IMR-90 (cell line): ENCODE measurements around the gene UGT1A7. TPM values are rescaled to one million over a fixed set of nuclear protein-coding genes. Genes with fewer than 3 reads are reported as not detected.

ENCODE experiments used
- ATAC-seq: fragments of 200-7000 bp; cut with Tn5 transposase; 2 replicates; pipeline ENCODE4 v1.9.1; 2020; ENCODE audit warnings: low read depth, mild to moderate bottlenecking, moderate library complexity
- BruUV-seq: library from RNA; stranded (reverse); fragments of 400-500 nt; replicated peaks from 2 replicates; lab custom pipeline; 2021; lab: Mats Ljungman, UMichigan
- CTCF ChIA-PET: fragments of 300-600 bp; formaldehyde crosslinking; extraction: SDS; loops from one replicate; lab custom pipeline; 2021; ENCODE audit warnings: antibody characterized with exemption; lab: Yijun Ruan, JAX
- POLR2A ChIA-PET: fragments of 300-600 bp; sonication (Branson Sonifier 250); formaldehyde crosslinking; loops from one replicate; lab custom pipeline; 2022; ENCODE audit warnings: antibody characterized with exemption; ENCODE audit not compliant: unreplicated experiment; lab: Charles Lee
- DNase-seq: peaks from one replicate; pipeline ENCODE4 v3.0.0; 2013
- H2AFZ ChIP-seq: replicated peaks from 2 replicates; pipeline ENCODE3; 2013; ENCODE audit warnings: low read length, mild to moderate bottlenecking; ENCODE audit not compliant: poor library complexity
- H2AK5ac ChIP-seq: 2 replicates; pipeline ENCODE4 v1.6.1; 2013; ENCODE audit warnings: low read depth, low read length, inconsistent platforms
- H2AK9ac ChIP-seq: replicated peaks from 2 replicates; pipeline ENCODE3; 2013; ENCODE audit warnings: mild to moderate bottlenecking, low read depth, low read length, moderate library complexity; ENCODE audit not compliant: poor library complexity
- H2BK120ac ChIP-seq: 2 replicates; pipeline ENCODE4 v1.6.1; 2013; ENCODE audit warnings: low read depth, low read length, inconsistent platforms
- H2BK15ac ChIP-seq: 3 replicates; pipeline ENCODE4 v1.6.1; 2013; ENCODE audit warnings: low read depth, low read length, inconsistent platforms
- H2BK20ac ChIP-seq: 2 replicates; pipeline ENCODE4 v1.6.1; 2013; ENCODE audit warnings: low read depth, mild to moderate bottlenecking, inconsistent platforms, low read length, moderate library complexity
- H2BK5ac ChIP-seq: 2 replicates; pipeline ENCODE4 v1.6.1; 2013; ENCODE audit warnings: mild to moderate bottlenecking, low read depth, low read length, inconsistent platforms; ENCODE audit not compliant: poor library complexity, severe bottlenecking
- H3K14ac ChIP-seq: replicated peaks from 2 replicates; pipeline ENCODE4 v1.6.1; 2013; ENCODE audit warnings: low read depth, low read length, inconsistent platforms
- H3K18ac ChIP-seq: 2 replicates; pipeline ENCODE4 v1.6.1; 2013; ENCODE audit warnings: low read depth, low read length, control low read depth
- H3K23ac ChIP-seq: 2 replicates; pipeline ENCODE4 v1.6.1; 2013; ENCODE audit warnings: low read depth, low read length, inconsistent platforms
- H3K27ac ChIP-seq: 2 replicates; pipeline ENCODE4 v1.5.1; 2013; ENCODE audit warnings: mild to moderate bottlenecking, control low read depth, low read length; ENCODE audit not compliant: insufficient read depth
- H3K27me3 ChIP-seq: 2 replicates; pipeline ENCODE4 v1.6.1; 2013; ENCODE audit warnings: low read length; ENCODE audit not compliant: control insufficient read depth, insufficient read depth
- H3K36me3 ChIP-seq: 2 replicates; pipeline ENCODE4 v1.6.1; 2013; ENCODE audit warnings: low read length, mixed read lengths; ENCODE audit not compliant: control insufficient read depth, insufficient read depth
- H3K4ac ChIP-seq: 2 replicates; pipeline ENCODE4 v1.6.1; 2013; ENCODE audit warnings: low read depth, low read length, inconsistent platforms
- H3K4me1 ChIP-seq: 2 replicates; pipeline ENCODE4 v1.6.1; 2013; ENCODE audit warnings: low read length, mixed read lengths; ENCODE audit not compliant: control insufficient read depth, insufficient read depth
- H3K4me2 ChIP-seq: 2 replicates; pipeline ENCODE4 v1.6.1; 2013; ENCODE audit warnings: low read depth, mild to moderate bottlenecking, control low read depth, low read length, moderate library complexity
- H3K4me3 ChIP-seq: 2 replicates; pipeline ENCODE4 v1.5.1; 2013; ENCODE audit warnings: low read depth, mild to moderate bottlenecking, control low read depth, low read length, moderate library complexity; ENCODE audit not compliant: insufficient read depth
- H3K56ac ChIP-seq: 2 replicates; pipeline ENCODE4 v1.6.1; 2013; ENCODE audit warnings: low read length, inconsistent platforms; ENCODE audit not compliant: insufficient read depth; ENCODE audit errors: extremely low read depth
- H3K79me1 ChIP-seq, 2 experiments: 2 replicates each; pipeline ENCODE4 v1.6.1; 2013; ENCODE audit warnings: low read length in 2 of 2, inconsistent platforms in 1 of 2, low read depth in 1 of 2
- H3K9ac ChIP-seq: 2 replicates; pipeline ENCODE4 v1.6.1; 2013; ENCODE audit warnings: low read depth, low read length, control low read depth
- H3K9me1 ChIP-seq: 2 replicates; pipeline ENCODE4 v1.6.1; 2013; ENCODE audit warnings: low read length, inconsistent platforms; ENCODE audit not compliant: insufficient read depth
- H3K9me3 ChIP-seq: 2 replicates; pipeline ENCODE4 v1.6.1; 2013; ENCODE audit warnings: low read length; ENCODE audit not compliant: control insufficient read depth, insufficient read depth
- H4K20me1 ChIP-seq: 2 replicates; pipeline ENCODE4 v1.6.1; 2013; ENCODE audit warnings: low read length, inconsistent platforms; ENCODE audit not compliant: insufficient read depth
- H4K5ac ChIP-seq: 2 replicates; pipeline ENCODE4 v1.6.1; 2013; ENCODE audit warnings: mild to moderate bottlenecking, low read depth, low read length, control low read depth
- H4K8ac ChIP-seq, 2 experiments: 2 replicates each; pipeline ENCODE4 v1.6.1; 2013; ENCODE audit warnings: low read depth in 2 of 2, low read length in 2 of 2, control low read depth in 1 of 2, inconsistent platforms in 1 of 2
- H4K91ac ChIP-seq: 2 replicates; pipeline ENCODE4 v1.6.1; 2013; ENCODE audit warnings: low read depth, low read length, inconsistent platforms; ENCODE audit not compliant: insufficient read depth
- BHLHE40 ChIP-seq: fragments of 150-350 bp; IDR thresholded peaks from 2 replicates; pipeline ENCODE4 v1.6.1; 2016; ENCODE audit warnings: mild to moderate bottlenecking, low read depth, low read length
- CEBPB ChIP-seq: IDR thresholded peaks from 2 replicates; pipeline ENCODE4 v1.6.1; 2012; ENCODE audit warnings: low read depth, low read length, improper control_type of control experiment
- CHD1 ChIP-seq: IDR thresholded peaks from 2 replicates; pipeline ENCODE4 v1.6.1; 2012; ENCODE audit warnings: low read depth, low read length, improper control_type of control experiment
- CTCF ChIP-seq: conservative IDR thresholded peaks from 2 replicates; pipeline ENCODE4 v1.5.1; 2012; ENCODE audit warnings: mild to moderate bottlenecking, low read depth, low read length, improper control_type of control experiment
- ELK1 ChIP-seq: fragments of 150-350 bp; IDR thresholded peaks from 2 replicates; pipeline ENCODE4 v1.6.1; 2016; ENCODE audit warnings: low read depth, mild to moderate bottlenecking, low read length, moderate library complexity, borderline replicate concordance
- FOS ChIP-seq: fragments of 150-350 bp; IDR thresholded peaks from 2 replicates; pipeline ENCODE4 v1.6.1; 2016; ENCODE audit warnings: low read depth, low read length
- MAFK ChIP-seq: IDR thresholded peaks from 2 replicates; pipeline ENCODE4 v1.6.1; 2012; ENCODE audit warnings: low read depth, low read length, improper control_type of control experiment
- MAZ ChIP-seq: IDR thresholded peaks from 2 replicates; pipeline ENCODE4 v1.6.1; 2012; ENCODE audit warnings: low read depth, mild to moderate bottlenecking, low read length, improper control_type of control experiment, moderate library complexity, borderline replicate concordance
- MXI1 ChIP-seq: IDR thresholded peaks from 2 replicates; pipeline ENCODE4 v1.6.1; 2012; ENCODE audit warnings: low read depth, mild to moderate bottlenecking, low read length, moderate library complexity, borderline replicate concordance
- NFE2L2 ChIP-seq: fragments of 150-350 bp; IDR thresholded peaks from 2 replicates; pipeline ENCODE4 v1.6.1; 2016; ENCODE audit warnings: low read depth, mild to moderate bottlenecking, low read length
- POLR2A ChIP-seq: IDR thresholded peaks from 2 replicates; pipeline ENCODE4 v1.6.1; 2012; ENCODE audit warnings: mild to moderate bottlenecking, low read depth, low read length
- RCOR1 ChIP-seq: IDR thresholded peaks from 2 replicates; pipeline ENCODE4 v1.6.1; 2012; ENCODE audit warnings: mild to moderate bottlenecking, low read length, improper control_type of control experiment; ENCODE audit not compliant: insufficient replicate concordance
- RFX5 ChIP-seq: IDR thresholded peaks from 2 replicates; pipeline ENCODE4 v1.8.0; 2012; ENCODE audit warnings: low read depth, mild to moderate bottlenecking, low read length, moderate library complexity
- USF2 ChIP-seq: fragments of 150-350 bp; IDR thresholded peaks from 2 replicates; pipeline ENCODE4 v1.6.1; 2017; ENCODE audit warnings: mild to moderate bottlenecking, antibody characterized with exemption, low read length, low read depth
- WGBS, 2 experiments: methylation state at CpG; one replicate each; pipeline versions ENCODE4 v1.1.5 to v1.1.7; 2013; ENCODE audit warnings: missing lambda C conversion rate in 2 of 2; ENCODE audit not compliant: insufficient read length in 1 of 2; ENCODE audit errors: extremely low coverage in 2 of 2; 5-methylcytosine and 5-hydroxymethylcytosine counted together
- dilution Hi-C: fragments of 300-500 bp; cut with HindIII; formaldehyde crosslinking; loops from one replicate; pipeline ENCODE4 v1.14.3; 2018; ENCODE audit warnings: low sequenced_read_pairs; ENCODE audit not compliant: unreplicated experiment
- in situ Hi-C: fragments of 300-500 bp; cut with MboI; formaldehyde crosslinking; loops from 3 replicates; pipeline ENCODE4 v1.14.3; 2019; ENCODE audit warnings: low sequenced_read_pairs, inconsistent platforms, mixed read lengths
- intact Hi-C: fragments of 100-400 bp; cut with micrococcal nuclease; formaldehyde crosslinking; loops from 2 replicates; pipeline ENCODE4 v1.10.0; 2022
- polyA plus RNA-seq, 3 experiments: library from polyadenylated mRNA; depleted of rRNA; stranded (reverse); fragments of >200 nt; gene quantifications; 2 replicates each; pipeline ENCODE4 v1.2.3, GENCODE V29; 2012; ENCODE audit warnings: low replicate concordance in 1 of 3
- total RNA-seq: library from RNA; depleted of rRNA; stranded (reverse); fragments of >200 nt; gene quantifications from 2 replicates; pipeline ENCODE4 v1.2.3, GENCODE V29; 2012

UGT1A7 gene
- total and polyA plus RNA-seq, 2 of the 4 experiments (the other 2 are of a cell fraction): not detected

- no peak overlapping the region for H2AK9ac ChIP-seq
- 26% methylated on average over 3 of the region's 14 CpGs; no CpG with 5 or more reads in 1 of the 2 experiments for WGBS, 2 experiments
- no peak overlapping the region for H2BK5ac ChIP-seq
- H3K4me1 ChIP-seq: no peaks in the 10 kb centered on the region
- H2BK120ac ChIP-seq: no peak overlapping the region
- in situ Hi-C loops: no loop called here
- ATAC-seq (no peak), DNase-seq (no peak)
- ChIA-PET POLR2A (no interaction called here), CTCF (no interaction called here)
- H3K36me3 ChIP-seq: no peaks in the 10 kb centered on the region
- no peaks in the 10 kb centered on the region for H3K79me1 ChIP-seq
- no peak overlapping the region for H3K56ac ChIP-seq
- H3K4ac ChIP-seq: no peak overlapping the region
- H3K9me3 ChIP-seq: no peaks in the 10 kb centered on the region; the same call in 1 of the 2 replicates
- H2BK20ac ChIP-seq: no peak overlapping the region
- H3K18ac ChIP-seq: no peak overlapping the region
- no peak overlapping the region for H3K27ac ChIP-seq
- dilution Hi-C loops: no loop called here
- no peak overlapping the region for H3K9ac ChIP-seq
- no peaks in the 10 kb centered on the region for H4K20me1 ChIP-seq
- no peak overlapping the region for H4K91ac ChIP-seq
- no peak overlapping the region for H2AFZ ChIP-seq
- no peak overlapping the region for H4K8ac ChIP-seq
- H3K27me3 ChIP-seq: peaks cover 14% of the 10 kb centered on the region
- H4K5ac ChIP-seq: no peak overlapping the region
- no peak overlapping the region for H3K14ac ChIP-seq
- no TSS peak for BruUV-seq
- no peak overlapping the region for H3K4me2 ChIP-seq
- H2AK5ac ChIP-seq: no peak overlapping the region
- intact Hi-C loops: no loop called here
- no peak for TF ChIP-seq MXI1
- TF ChIP-seq NFE2L2: no peak
- TF ChIP-seq CHD1: no peak
- no peak for TF ChIP-seq RCOR1
- TF ChIP-seq FOS: no peak
- no peak for TF ChIP-seq CTCF
- TF ChIP-seq MAFK: no peak
- no peak for TF ChIP-seq USF2
- no peak for TF ChIP-seq RFX5
- TF ChIP-seq POLR2A: no peak
- TF ChIP-seq MAZ: no peak
- TF ChIP-seq BHLHE40: no peak
- no peak for TF ChIP-seq ELK1
- no peak for TF ChIP-seq CEBPB
- H2BK15ac ChIP-seq: no peak overlapping the region
- no peak overlapping the region for H3K4me3 ChIP-seq
- no peaks in the 10 kb centered on the region for H3K9me1 ChIP-seq
- no peak overlapping the region for H3K23ac ChIP-seq
Observed at GRCh38 chr2:233798335-233799086, 116.8 kb downstream of the UGT1A7 start.
